Activated T-cell treated with anti-CD3 and anti-CD28 coated beads for 48 hours (primary cell): Measurements from ENCODE around the gene CLEC18A.
"Not testable (repeated sequence)": the region's sequence is repeated elsewhere in the genome, so short reads cannot be mapped to it uniquely, and the experiment has no call there.

Source experiments
- DNase-seq: peaks from one replicate; pipeline ENCODE4 v3.0.0-alpha.2; 2020; ENCODE audit warnings: low read depth

CLEC18A gene

GRCh38 chr16:69930117-69930776, 20.9 kb upstream of the CLEC18A start:
- peak; percentile 13 for DNase-seq

DNA sequence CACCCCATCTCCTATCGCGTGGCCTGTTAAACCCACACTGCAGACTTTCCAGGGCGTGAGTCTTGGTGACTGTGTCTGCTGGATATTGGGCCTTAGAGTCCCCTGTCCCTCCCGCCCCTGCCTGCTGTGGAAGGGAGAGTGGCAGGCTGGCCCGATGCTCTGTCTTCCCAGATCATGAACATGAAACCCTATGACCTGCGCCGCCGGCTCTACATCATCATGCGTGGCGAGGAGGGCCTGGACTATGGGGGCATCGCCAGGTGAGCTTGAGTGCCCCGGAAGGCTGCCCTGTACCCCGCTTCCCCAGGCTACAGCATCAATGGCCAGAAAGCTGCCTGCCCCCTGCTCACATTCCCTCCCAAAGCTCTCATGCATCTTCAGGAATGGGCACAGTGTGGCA, 19.5 kb upstream of the CLEC18A start:
- DNase-seq, result no peak

GRCh38 chr16:69932228-69932627, 18.9 kb upstream of the CLEC18A start:
- DNase-seq, result no peak

GRCh38 chr16:69932691-69933392, 18.3 kb upstream of the CLEC18A start:
- DNase-seq, result no peak

DNA sequence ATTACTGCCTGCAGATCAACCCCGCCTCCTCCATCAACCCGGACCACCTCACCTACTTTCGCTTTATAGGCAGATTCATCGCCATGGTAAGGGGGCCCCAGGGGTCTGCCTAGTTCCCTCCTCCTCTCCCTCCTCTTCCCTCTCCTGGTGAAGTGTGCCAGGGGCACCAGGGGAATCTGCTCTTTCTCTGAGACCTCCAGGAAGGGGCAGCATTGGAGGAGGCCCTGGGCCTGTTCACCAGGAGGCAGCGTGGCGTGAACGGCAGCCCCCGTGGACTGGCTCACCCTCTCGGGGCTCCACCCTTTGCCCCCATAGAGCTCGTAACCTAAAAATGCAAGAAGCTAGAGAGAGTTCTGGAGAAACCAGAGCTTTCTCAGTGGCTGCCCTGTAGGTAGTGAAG, 17.1 kb upstream of the CLEC18A start:
- no peak for DNase-seq

GRCh38 chr16:69934751-69935150, 16.4 kb upstream of the CLEC18A start:
- DNase-seq, result no peak

DNA sequence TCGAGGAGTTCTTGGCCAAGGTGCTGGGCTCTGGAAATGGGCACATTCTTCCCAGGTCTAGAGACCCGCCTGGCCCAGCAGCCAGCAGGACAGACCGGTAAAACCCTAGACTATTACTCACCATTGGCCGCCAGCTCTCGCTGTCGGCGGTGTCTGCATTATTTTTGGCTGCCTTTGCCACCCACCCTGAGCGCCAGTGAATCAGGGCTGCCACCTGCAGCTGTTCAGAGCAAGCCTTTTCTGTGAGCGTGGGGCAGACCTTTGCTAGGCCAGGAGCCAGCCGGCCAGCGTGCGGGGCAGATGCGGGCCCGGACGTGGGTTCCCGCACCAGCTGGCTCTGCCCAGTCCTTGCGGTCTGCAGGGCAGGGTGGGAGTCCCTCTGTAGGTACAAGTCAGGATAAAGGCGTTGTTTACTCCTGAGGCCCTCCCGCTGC, 15.8 kb upstream of the CLEC18A start:
- no peak for DNase-seq

- no peak for DNase-seq
Observed at GRCh38 chr16:69935740-69936139, 15.4 kb upstream of the CLEC18A start.

- DNase-seq, result no peak
Observed at GRCh38 chr16:69936252-69936651, 14.9 kb upstream of the CLEC18A start.

DNA sequence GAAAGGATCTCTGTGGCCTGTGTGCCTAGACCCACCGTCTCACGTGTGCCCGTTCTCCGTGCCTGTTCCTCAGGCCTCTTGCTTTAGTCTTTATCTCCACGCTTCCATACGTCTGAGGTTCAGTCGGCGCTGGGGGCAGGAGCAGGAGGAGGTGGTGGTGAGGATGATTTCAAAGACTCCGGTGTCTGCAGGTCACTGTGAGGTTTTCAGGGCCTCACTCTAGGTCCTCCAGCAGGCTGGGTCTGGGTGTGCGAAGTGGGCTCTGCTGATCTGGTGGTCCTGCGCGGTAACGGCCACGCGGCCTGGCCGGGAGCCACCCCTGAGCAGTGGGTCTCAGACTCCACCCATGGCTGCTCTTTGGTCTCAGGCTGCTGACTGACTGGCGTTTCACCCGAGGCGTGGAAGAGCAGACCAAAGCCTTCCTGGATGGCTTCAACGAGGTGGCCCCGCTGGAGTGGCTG, 14.4 kb upstream of the CLEC18A start:
- no peak for DNase-seq

GRCh38 chr16:69937465-69937951, 13.6 kb upstream of the CLEC18A start:
- DNase-seq, result no peak

GRCh38 chr16:69938981-69939820, 11.9 kb upstream of the CLEC18A start:
- no peak for DNase-seq

- DNase-seq, result no peak
Observed at GRCh38 chr16:69939821-69940585, 11.1 kb upstream of the CLEC18A start.

- DNase-seq, result no peak
Observed at GRCh38 chr16:69940676-69941075, 10.5 kb upstream of the CLEC18A start.

GRCh38 chr16:69941251-69942098, 9.7 kb upstream of the CLEC18A start:
- no peak for DNase-seq

DNA sequence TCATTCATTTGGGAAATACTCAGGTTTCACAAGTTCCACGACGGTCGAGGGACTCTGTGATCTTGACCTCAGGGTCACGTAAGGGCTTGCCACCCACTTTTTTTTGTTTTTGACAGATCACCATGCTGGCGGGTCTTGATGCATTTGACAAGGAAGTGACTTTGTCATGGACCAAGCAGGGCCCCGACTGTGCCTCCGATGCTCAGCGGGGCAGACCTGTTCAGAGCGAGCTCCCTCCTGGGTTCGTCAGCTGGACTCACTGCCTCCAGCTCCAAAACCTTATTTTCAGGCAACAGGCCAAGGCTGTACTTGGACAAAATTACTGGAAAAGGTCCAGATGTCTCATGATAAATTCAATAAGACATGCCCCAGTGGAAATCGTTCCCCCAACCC, 9.0 kb upstream of the CLEC18A start:
- no peak for DNase-seq

DNA sequence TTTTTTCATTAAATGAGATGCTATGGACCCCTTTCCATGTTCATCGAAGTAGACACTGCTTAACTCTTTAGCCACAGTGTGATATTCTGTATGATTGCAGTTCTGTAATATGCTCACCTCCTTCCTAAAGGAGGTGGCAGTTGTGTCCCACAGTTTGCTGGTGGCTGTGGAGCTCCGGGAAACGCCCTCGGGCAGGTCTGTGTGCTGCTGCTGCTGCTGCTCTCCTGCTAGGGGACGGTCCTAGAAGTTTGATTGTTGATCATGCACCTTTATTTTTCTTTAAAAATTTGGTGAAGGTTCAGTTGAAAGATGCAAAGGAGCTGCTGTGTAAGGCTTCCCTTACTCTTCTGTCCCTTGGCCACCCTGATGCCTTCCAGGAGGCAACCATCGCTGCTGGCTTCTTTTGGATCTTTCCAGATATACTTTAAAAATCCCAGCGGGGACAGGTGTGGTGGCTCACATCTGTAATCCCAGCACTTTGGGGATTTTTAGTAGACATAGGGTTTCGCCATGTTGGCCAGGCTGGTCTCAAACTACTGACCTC, 8.4 kb upstream of the CLEC18A start:
- no peak for DNase-seq

- DNase-seq, result not testable (repeated sequence)
Observed at GRCh38 chr16:69943241-69944036, 7.7 kb upstream of the CLEC18A start.

DNA sequence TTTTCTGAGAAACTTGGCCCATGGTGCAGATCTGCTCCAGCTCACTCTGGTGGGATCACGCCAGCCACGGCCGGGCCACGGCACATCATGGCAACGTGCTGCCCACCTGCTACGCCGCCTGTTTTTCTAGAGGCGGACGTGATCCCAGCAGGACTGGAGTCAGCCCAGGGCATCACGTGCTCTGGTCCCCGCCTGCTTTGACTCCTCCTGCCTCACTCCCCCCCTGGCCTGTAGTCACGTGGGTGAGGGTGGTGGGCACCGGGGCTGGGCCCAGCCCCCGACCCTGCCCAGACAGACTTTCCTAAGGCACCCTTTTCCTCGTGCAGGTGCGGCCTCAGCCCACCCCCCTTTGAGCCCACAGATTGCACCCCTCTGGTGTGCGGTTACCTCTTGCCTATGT, 723 bp upstream of the CLEC18A start:
- not testable (repeated sequence) for DNase-seq

- not testable (repeated sequence) for DNase-seq
Observed at GRCh38 chr16:69951672-69952031, 518 bp downstream of the CLEC18A start.
